CD4-positive, alpha-beta memory T cell (primary cell): ENCODE data around the gene ELOA2. TPM values are rescaled to one million over a fixed set of nuclear protein-coding genes. Genes with fewer than 3 reads are reported as not detected.

Experiments
- CTCF ChIA-PET: fragments of 350-600 bp; sonication (Branson Sonifier 250); formaldehyde crosslinking; loops from one replicate; lab custom pipeline; 2021; ENCODE audit warnings: inconsistent platforms; ENCODE audit not compliant: partially characterized antibody; lab: Charles Lee
- POLR2A ChIA-PET: fragments of 350-600 bp; sonication (Branson Sonifier 250); formaldehyde crosslinking; loops from one replicate; lab custom pipeline; 2021; ENCODE audit not compliant: partially characterized antibody; lab: Charles Lee
- DNase-seq, 5 donors: peaks; one replicate each; pipeline versions ENCODE4 v3.0.0 to v3.0.0-alpha.2; 2020 to 2022; ENCODE audit warnings: mixed read lengths in 1 of 5
- H3K27ac ChIP-seq: one replicate; pipeline ENCODE4 v1.7.0; 2013; ENCODE audit warnings: low read depth, low read length
- H3K27me3 ChIP-seq: 2 replicates; pipeline ENCODE4 v1.7.0; 2013; ENCODE audit warnings: mild to moderate bottlenecking, low read length, moderate library complexity; ENCODE audit not compliant: insufficient read depth
- H3K36me3 ChIP-seq: 2 replicates; pipeline ENCODE4 v1.7.0; 2013; ENCODE audit warnings: mild to moderate bottlenecking, low read length, moderate library complexity; ENCODE audit not compliant: insufficient read depth
- H3K4me1 ChIP-seq: 2 replicates; pipeline ENCODE4 v1.7.0; 2013; ENCODE audit warnings: mild to moderate bottlenecking, low read length, moderate library complexity; ENCODE audit not compliant: insufficient read depth
- H3K4me3 ChIP-seq, 2 donors: one replicate each; pipeline ENCODE4 v1.7.0; 2013; ENCODE audit warnings: low read length in 2 of 2, mild to moderate bottlenecking in 1 of 2
- H3K9me3 ChIP-seq, 2 donors: one replicate each; pipeline ENCODE4 v1.7.0; 2013; ENCODE audit warnings: low read length in 2 of 2, control low read depth in 1 of 2; ENCODE audit not compliant: control insufficient read depth in 1 of 2
- H3K27ac Mint-ChIP-seq, 7 donors: one replicate each; pipeline ENCODE4 v1.8.0; 2020 to 2021; ENCODE audit warnings: mixed read lengths in 7 of 7, mild to moderate bottlenecking in 6 of 7, inconsistent platforms in 3 of 7, moderate library complexity in 3 of 7
- H3K27me3 Mint-ChIP-seq, 2 donors: one replicate each; pipeline ENCODE4 v1.8.0; 2020 to 2021; ENCODE audit warnings: mixed read lengths in 2 of 2
- H3K36me3 Mint-ChIP-seq, 2 donors: one replicate each; pipeline ENCODE4 v1.8.0; 2020 to 2021; ENCODE audit warnings: mixed read lengths in 2 of 2, inconsistent platforms in 1 of 2, mild to moderate bottlenecking in 1 of 2
- H3K4me1 Mint-ChIP-seq, 4 donors: one replicate each; pipeline ENCODE4 v1.8.0; 2020 to 2021; ENCODE audit warnings: mixed read lengths in 4 of 4, mild to moderate bottlenecking in 1 of 4
- H3K4me3 Mint-ChIP-seq, 8 donors: one replicate each; pipeline ENCODE4 v1.8.0; 2020 to 2021; ENCODE audit warnings: mixed read lengths in 8 of 8, mild to moderate bottlenecking in 7 of 8, moderate library complexity in 6 of 8, inconsistent platforms in 3 of 8
- H3K9me3 Mint-ChIP-seq, 8 donors: one replicate each; pipeline ENCODE4 v1.8.0; 2020 to 2021; ENCODE audit warnings: mixed read lengths in 8 of 8, mild to moderate bottlenecking in 5 of 8, inconsistent platforms in 3 of 8, moderate library complexity in 1 of 8
- intact Hi-C: fragments of 100-400 bp; cut with micrococcal nuclease; formaldehyde crosslinking; loops from one replicate; pipeline ENCODE4 v1.15.1; 2023
- polyA plus RNA-seq, 2 donors: library from polyadenylated mRNA; unstranded; fragments of 300-500 nt; fragmentation: Illumina TruSeq; gene quantifications; one replicate each; pipeline ENCODE4 v1.2.3, GENCODE V29; 2021
- total RNA-seq, 2 experiments: library from RNA; stranded (reverse); gene quantifications; one replicate each; pipeline ENCODE4 v1.2.3, GENCODE V29; 2021

Gene ELOA2, protein sequence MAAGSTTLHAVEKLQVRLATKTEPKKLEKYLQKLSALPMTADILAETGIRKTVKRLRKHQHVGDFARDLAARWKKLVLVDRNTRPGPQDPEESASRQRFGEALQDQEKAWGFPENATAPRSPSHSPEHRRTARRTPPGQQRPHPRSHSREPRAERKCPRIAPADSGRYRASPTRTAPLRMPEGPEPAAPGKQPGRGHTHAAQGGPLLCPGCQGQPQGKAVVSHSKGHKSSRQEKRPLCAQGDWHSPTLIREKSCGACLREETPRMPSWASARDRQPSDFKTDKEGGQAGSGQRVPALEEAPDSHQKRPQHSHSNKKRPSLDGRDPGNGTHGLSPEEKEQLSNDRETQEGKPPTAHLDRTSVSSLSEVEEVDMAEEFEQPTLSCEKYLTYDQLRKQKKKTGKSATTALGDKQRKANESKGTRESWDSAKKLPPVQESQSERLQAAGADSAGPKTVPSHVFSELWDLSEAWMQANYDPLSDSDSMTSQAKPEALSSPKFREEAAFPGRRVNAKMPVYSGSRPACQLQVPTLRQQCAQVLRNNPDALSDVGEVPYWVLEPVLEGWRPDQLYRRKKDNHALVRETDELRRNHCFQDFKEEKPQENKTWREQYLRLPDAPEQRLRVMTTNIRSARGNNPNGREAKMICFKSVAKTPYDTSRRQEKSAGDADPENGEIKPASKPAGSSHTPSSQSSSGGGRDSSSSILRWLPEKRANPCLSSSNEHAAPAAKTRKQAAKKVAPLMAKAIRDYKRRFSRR
- total RNA-seq (not detected), polyA plus RNA-seq (not detected)

DNA sequence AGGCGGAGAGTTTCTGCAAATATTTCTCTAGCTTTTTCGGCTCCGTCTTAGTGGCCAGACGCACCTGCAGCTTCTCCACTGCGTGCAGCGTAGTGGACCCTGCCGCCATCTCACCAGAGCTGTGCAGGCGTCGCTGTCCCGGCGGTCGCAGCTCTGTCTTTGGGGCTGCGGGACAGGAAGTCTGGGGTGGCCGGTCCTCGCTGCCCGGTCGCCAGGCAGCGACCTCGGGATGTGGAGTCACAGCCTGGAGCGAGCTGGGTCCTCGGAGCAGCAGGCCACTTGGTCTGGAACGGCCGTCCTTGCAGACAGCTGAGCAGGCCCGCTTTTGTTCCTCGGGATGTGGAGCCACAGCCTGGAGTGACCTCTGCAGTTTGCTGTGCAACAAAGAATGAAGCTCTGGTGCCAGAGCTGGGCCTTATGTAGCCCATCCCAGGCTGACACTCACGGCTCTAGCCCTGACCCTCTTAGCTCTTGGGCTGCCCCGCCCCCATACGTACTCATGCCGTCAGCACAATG lies at the start of gene ELOA2:
Gene ELOA2, minus strand, starts transcription at position 466 of the 516 bp plus-strand sequence. Its CDS starts 357 bp downstream, at position 109.
- no peak within 1 kb of the TSS for H3K4me3 ChIP-seq
- ChIA-PET CTCF (no interaction called here), POLR2A (no interaction called here)
- H3K9me3 ChIP-seq = no peaks in the 10 kb centered on the region
- no peak for DNase-seq
- Mint-ChIP-seq H3K27me3 (peaks cover 4 to 5% of the 10 kb centered on the region in 2 donors), H3K9me3 (peaks cover 0 to 19% (median 9%) of the 10 kb centered on the region in 8 donors), H3K27ac (no peak within 1 kb of the TSS), H3K4me1 (no peaks in the 10 kb centered on the region), H3K36me3 (peaks cover 0 to 4% of the 10 kb centered on the region in 2 donors), H3K4me3 (no peak within 1 kb of the TSS)
- H3K27me3 ChIP-seq = no peaks in the 10 kb centered on the region
- intact Hi-C loops = no loop called here
- H3K4me1 ChIP-seq = no peaks in the 10 kb centered on the region
- H3K36me3 ChIP-seq = no peaks in the 10 kb centered on the region
- no peak within 1 kb of the TSS for H3K27ac ChIP-seq

DNA sequence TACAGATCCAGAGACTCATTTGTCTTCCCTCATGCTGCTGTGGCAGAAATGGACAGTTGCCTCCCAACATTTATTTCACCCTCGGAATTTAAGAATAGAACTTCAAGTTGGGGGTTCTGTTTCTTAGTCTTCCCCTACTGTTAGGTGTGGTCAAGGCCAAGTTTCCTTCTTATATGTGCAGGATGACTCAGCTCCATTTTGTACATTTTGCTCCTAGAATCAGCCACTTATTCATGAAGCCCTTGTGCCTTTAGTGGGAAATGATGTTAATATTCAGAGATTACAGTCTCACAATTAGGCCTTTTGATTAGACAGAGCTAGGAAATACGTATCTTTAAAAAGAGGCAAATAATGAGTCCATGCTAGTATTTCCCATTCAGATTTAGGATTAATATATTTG lies 46.2 kb upstream of the ELOA2 start:
- Histone ChIP-seq H3K36me3 (no peaks in the 10 kb centered on the region), H3K9me3 (no peaks in the 10 kb centered on the region), H3K27me3 (no peaks in the 10 kb centered on the region), H3K4me1 (no peaks in the 10 kb centered on the region), H3K27ac (no peak overlapping the region), H3K4me3 (no peak overlapping the region)
- ChIA-PET POLR2A (no interaction called here), CTCF (interaction anchor here (0.7 to 1.7 kb wide), 2 partner anchors 123 to 673 kb away, joined by 3 to 4 read pairs; no protein-coding TSS in a partner anchor)
- intact Hi-C loops = no loop called here
- Mint-ChIP-seq H3K27ac (no peak overlapping the region), H3K36me3 (peaks cover 0 to 17% of the 10 kb centered on the region in 2 donors), H3K4me3 (no peak overlapping the region), H3K27me3 (peaks cover 0 to 2% of the 10 kb centered on the region in 2 donors), H3K4me1 (no peaks in the 10 kb centered on the region), H3K9me3 (no peaks in the 10 kb centered on the region)
- DNase-seq = no peak

DNA sequence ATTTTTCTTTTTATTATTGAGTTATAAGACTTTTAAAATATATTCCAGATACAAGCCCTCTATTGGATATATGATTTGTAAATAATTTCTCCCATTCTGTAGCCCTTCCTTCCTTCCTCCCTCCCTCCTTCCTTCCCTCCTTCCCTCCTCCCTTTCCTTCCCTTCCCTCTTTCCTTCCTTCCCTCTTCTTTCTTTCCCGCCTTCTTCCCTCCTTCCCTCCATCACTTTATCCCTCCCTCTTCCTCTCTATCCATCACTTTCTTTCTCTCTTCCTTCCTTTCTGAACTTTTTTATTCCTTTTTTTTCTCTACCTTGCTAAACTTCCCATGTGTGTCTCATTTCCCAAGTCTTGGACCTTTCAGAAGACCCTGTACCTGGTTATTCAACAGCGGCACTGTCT lies 45.5 kb upstream of the ELOA2 start:
- POLR2A ChIA-PET = no interaction called here
- Mint-ChIP-seq H3K4me1 (no peaks in the 10 kb centered on the region), H3K36me3 (peaks cover 0 to 12% of the 10 kb centered on the region in 2 donors), H3K4me3 (no peak overlapping the region), H3K9me3 (no peaks in the 10 kb centered on the region), H3K27ac (peak overlapping the region in 1 of 7 donors; percentile 77), H3K27me3 (peaks cover 0 to 2% of the 10 kb centered on the region in 2 donors)
- CTCF ChIA-PET = interaction anchor here (1.7 kb wide), 1 partner anchor 124 kb away, joined by 4 read pairs; no protein-coding TSS in a partner anchor
- no peaks in the 10 kb centered on the region for H3K36me3 ChIP-seq
- H3K27me3 ChIP-seq = no peaks in the 10 kb centered on the region
- H3K9me3 ChIP-seq = no peaks in the 10 kb centered on the region
- intact Hi-C loops = no loop called here
- DNase-seq = no peak
- H3K4me1 ChIP-seq = no peaks in the 10 kb centered on the region
- H3K4me3 ChIP-seq = no peak overlapping the region
- H3K27ac ChIP-seq = no peak overlapping the region

DNA sequence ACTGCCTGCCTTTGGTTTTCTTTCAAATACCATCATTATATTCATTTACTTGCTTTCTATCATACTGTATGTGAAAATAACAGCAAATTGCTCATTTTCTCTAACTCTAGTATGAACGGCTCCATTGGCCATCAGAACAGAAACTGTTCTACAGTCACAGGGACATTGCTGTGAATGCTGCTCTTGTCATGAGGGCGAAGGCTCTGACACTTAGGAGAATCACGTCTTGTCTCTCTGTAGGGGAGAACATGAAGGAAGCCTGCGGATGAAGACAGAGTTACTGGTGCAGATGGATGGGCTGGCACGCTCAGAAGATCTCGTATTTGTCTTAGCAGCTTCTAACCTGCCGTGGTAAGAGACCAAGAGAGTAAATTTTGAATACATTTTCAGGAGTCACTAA lies 41.7 kb upstream of the ELOA2 start:
- no peak overlapping the region for H3K27ac ChIP-seq
- no peak for DNase-seq
- CTCF ChIA-PET = no interaction called here
- H3K36me3 ChIP-seq = no peaks in the 10 kb centered on the region
- intact Hi-C loops = no loop called here
- Mint-ChIP-seq H3K9me3 (no peaks in the 10 kb centered on the region), H3K27me3 (peaks cover 0 to 12% of the 10 kb centered on the region in 2 donors), H3K27ac (no peak overlapping the region), H3K36me3 (no peaks in the 10 kb centered on the region), H3K4me1 (no peaks in the 10 kb centered on the region), H3K4me3 (no peak overlapping the region)
- H3K27me3 ChIP-seq = no peaks in the 10 kb centered on the region
- no peak overlapping the region for H3K4me3 ChIP-seq
- no peaks in the 10 kb centered on the region for H3K4me1 ChIP-seq
- no peaks in the 10 kb centered on the region for H3K9me3 ChIP-seq
- POLR2A ChIA-PET = no interaction called here

DNA sequence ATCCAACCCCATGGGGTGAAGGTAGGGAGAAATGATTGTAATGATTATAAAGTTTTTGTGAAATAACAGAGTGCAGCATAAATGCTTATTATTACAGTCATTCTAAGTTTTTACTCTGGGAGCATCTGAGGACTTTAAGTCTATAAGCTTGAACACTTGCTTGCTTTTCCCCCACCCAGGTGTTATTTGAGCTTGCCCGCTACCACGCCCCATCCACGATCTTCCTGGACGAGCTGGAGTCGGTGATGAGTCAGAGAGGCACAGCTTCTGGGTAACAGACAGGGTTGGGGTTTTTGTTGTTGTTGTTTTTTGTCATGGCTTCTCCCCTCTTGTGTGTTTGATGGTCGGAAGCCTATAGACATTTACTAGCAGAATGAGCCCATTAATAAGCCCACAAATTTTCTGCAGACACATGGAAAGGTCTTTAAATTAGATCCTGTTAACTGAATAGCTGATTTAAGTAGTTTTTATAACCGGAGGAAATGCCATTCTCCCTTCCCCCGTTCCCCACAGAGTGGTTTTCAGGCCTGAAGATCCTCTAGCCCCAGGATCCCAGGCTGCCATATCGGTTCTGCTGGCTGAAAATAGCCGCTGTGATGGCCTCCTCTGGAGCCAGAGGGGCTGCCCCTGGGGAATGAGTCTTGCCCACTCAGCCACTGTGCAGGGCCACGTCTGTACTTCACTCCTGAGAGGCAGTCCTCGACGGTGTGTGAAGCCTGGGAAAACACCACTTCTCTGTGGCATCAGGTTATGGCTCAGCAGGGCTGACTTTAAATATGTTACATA lies 39.9 kb upstream of the ELOA2 start:
- intact Hi-C loops = no loop called here
- Mint-ChIP-seq H3K27ac (no peak overlapping the region), H3K9me3 (no peaks in the 10 kb centered on the region)

DNA sequence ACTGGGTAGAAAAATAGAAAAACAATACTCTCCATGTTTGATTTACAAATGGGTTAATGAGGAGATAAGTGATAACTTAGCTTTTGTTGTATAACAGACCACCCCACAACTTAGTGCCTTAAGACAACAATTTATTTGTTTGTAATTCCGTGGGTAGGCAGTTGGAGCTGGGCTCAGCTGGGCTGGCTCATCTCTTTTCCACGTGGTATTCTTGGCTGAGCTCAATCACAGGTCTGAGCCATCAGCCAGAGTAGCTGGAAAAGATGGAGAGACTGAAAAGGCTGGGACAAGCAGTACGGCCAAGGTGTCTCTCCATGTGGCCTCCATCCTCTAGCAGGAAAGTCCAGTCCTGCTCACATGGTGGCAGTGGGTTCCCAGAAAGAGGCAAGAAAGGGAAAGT lies 32.2 kb upstream of the ELOA2 start:
- H3K27ac ChIP-seq = no peak overlapping the region
- Mint-ChIP-seq H3K36me3 (no peaks in the 10 kb centered on the region), H3K9me3 (peaks cover 0 to 2% (median 0%) of the 10 kb centered on the region in 8 donors), H3K4me3 (no peak overlapping the region), H3K27me3 (peaks cover 4 to 7% of the 10 kb centered on the region in 2 donors), H3K4me1 (no peaks in the 10 kb centered on the region), H3K27ac (no peak overlapping the region)
- POLR2A ChIA-PET = no interaction called here
- peaks cover 4% of the 10 kb centered on the region for H3K27me3 ChIP-seq
- CTCF ChIA-PET = no interaction called here
- intact Hi-C loops = no loop called here
- no peaks in the 10 kb centered on the region for H3K36me3 ChIP-seq
- H3K4me1 ChIP-seq = no peaks in the 10 kb centered on the region
- H3K4me3 ChIP-seq = no peak overlapping the region
- DNase-seq = no peak
- H3K9me3 ChIP-seq = no peaks in the 10 kb centered on the region

More for the DNA sequence above, 39.9 kb upstream of the ELOA2 start:
- Mint-ChIP-seq H3K36me3 (no peaks in the 10 kb centered on the region), H3K4me1 (no peaks in the 10 kb centered on the region), H3K27me3 (peaks cover 2 to 12% of the 10 kb centered on the region in 2 donors), H3K4me3 (no peak overlapping the region)
- H3K36me3 ChIP-seq = no peaks in the 10 kb centered on the region
- DNase-seq = no peak
- H3K4me1 ChIP-seq = no peaks in the 10 kb centered on the region
- no peak overlapping the region for H3K4me3 ChIP-seq
- H3K9me3 ChIP-seq = no peaks in the 10 kb centered on the region
- H3K27ac ChIP-seq = no peak overlapping the region
- ChIA-PET CTCF (interaction anchor here (1.1 to 1.5 kb wide), 3 partner anchors 26 to 673 kb away, joined by 3 to 4 read pairs (median 3); no protein-coding TSS in a partner anchor), POLR2A (no interaction called here)
- H3K27me3 ChIP-seq = no peaks in the 10 kb centered on the region
